GM23338 (cell line): ENCODE results near the gene TMEM182. TPM values are rescaled to one million over a fixed set of nuclear protein-coding genes. Genes with fewer than 3 reads are reported as not detected.

Experiments used
- ATAC-seq: fragments of 200-7000 bp; cut with Tn5 transposase; 3 replicates; pipeline ENCODE4 v1.9.1; 2020
- DNase-seq: peaks from one replicate; pipeline ENCODE4 v3.0.0-alpha.2; 2015; ENCODE audit warnings: low spot score
- H2AFZ ChIP-seq: fragments of 200-600 bp; sonication (generic); 2 replicates; pipeline ENCODE4 v1.8.0; 2016; ENCODE audit warnings: antibody characterized with exemption, mild to moderate bottlenecking, moderate library complexity
- H3F3A ChIP-seq: fragments of 200-600 bp; sonication (generic); replicated peaks from 2 replicates; pipeline ENCODE4 v1.8.0; 2017; ENCODE audit warnings: antibody characterized with exemption, mixed run types, low read depth
- H3K27ac ChIP-seq: fragments of 200-600 bp; sonication (generic); 2 replicates; pipeline ENCODE4 v1.6.1; 2016; ENCODE audit warnings: low read depth
- H3K27me3 ChIP-seq: fragments of 200-600 bp; sonication (generic); 2 replicates; pipeline ENCODE4 v1.8.0; 2016; ENCODE audit warnings: mild to moderate bottlenecking, mixed run types, moderate library complexity; ENCODE audit not compliant: insufficient read depth
- H3K36me3 ChIP-seq: fragments of 200-600 bp; sonication (generic); 2 replicates; pipeline ENCODE4 v1.8.0; 2016; ENCODE audit warnings: mild to moderate bottlenecking; ENCODE audit not compliant: insufficient read depth
- H3K4me1 ChIP-seq: fragments of 200-600 bp; sonication (generic); 2 replicates; pipeline ENCODE4 v1.8.0; 2016; ENCODE audit warnings: mild to moderate bottlenecking, moderate library complexity; ENCODE audit not compliant: insufficient read depth
- H3K4me2 ChIP-seq: fragments of 200-600 bp; sonication (generic); 2 replicates; pipeline ENCODE4 v1.7.1; 2017; ENCODE audit warnings: mixed run types
- H3K4me3 ChIP-seq: fragments of 200-600 bp; sonication (generic); 2 replicates; pipeline ENCODE4 v1.6.1; 2016; ENCODE audit warnings: mixed run types
- H3K79me2 ChIP-seq: fragments of 200-600 bp; sonication (generic); replicated peaks from 2 replicates; pipeline ENCODE4 v1.8.0; 2017; ENCODE audit warnings: mild to moderate bottlenecking; ENCODE audit not compliant: insufficient read depth
- H3K9me2 ChIP-seq: fragments of 200-600 bp; sonication (generic); 2 replicates; pipeline ENCODE4 v1.8.0; 2017; ENCODE audit not compliant: insufficient read depth
- H4K20me1 ChIP-seq: fragments of 200-600 bp; sonication (generic); replicated peaks from 2 replicates; pipeline ENCODE4 v1.8.0; 2017; ENCODE audit warnings: mild to moderate bottlenecking; ENCODE audit not compliant: insufficient read depth
- H3K27ac Mint-ChIP-seq: 2 replicates; pipeline ENCODE4 v1.8.0; 2020; ENCODE audit warnings: inconsistent platforms, mild to moderate bottlenecking, moderate library complexity, mixed read lengths
- H3K27me3 Mint-ChIP-seq: 3 replicates; pipeline ENCODE4 v1.8.0; 2022; ENCODE audit warnings: low read depth, mild to moderate bottlenecking, moderate library complexity, mixed read lengths, inconsistent platforms; ENCODE audit not compliant: insufficient read depth, poor library complexity
- H3K36me3 Mint-ChIP-seq: 3 replicates; pipeline ENCODE4 v1.8.0; 2021; ENCODE audit warnings: low read depth, mild to moderate bottlenecking, inconsistent platforms, moderate library complexity, mixed read lengths
- H3K4me1 Mint-ChIP-seq: 3 replicates; pipeline ENCODE4 v1.8.0; 2020; ENCODE audit warnings: mild to moderate bottlenecking, inconsistent platforms, mixed read lengths
- H3K4me3 Mint-ChIP-seq: 3 replicates; pipeline ENCODE4 v1.8.0; 2021; ENCODE audit warnings: moderate library complexity, mild to moderate bottlenecking, inconsistent platforms, mixed read lengths
- H3K9me3 Mint-ChIP-seq: 3 replicates; pipeline ENCODE4 v1.8.0; 2020; ENCODE audit warnings: moderate library complexity, mild to moderate bottlenecking, inconsistent platforms, mixed read lengths
- CREB1 ChIP-seq: fragments of 250-450 bp; sonication (Bioruptor Pico); IDR thresholded peaks from 2 replicates; pipeline ENCODE4 v1.5.0; 2020; ENCODE audit warnings: low read depth, mild to moderate bottlenecking, moderate library complexity
- CTCF ChIP-seq, 2 experiments: fragments of 200-600 bp in 1 of 2; sonication (generic) in 1 of 2; conservative IDR thresholded peaks; 2 replicates each; pipeline versions ENCODE4 v1.5.1 to v1.6.1; 2016 to 2017; ENCODE audit warnings: antibody characterized with exemption in 2 of 2, low read depth in 2 of 2, mild to moderate bottlenecking in 2 of 2, moderate library complexity in 1 of 2
- EZH2 ChIP-seq: fragments of 200-600 bp; sonication (generic); IDR thresholded peaks from one replicate; pipeline ENCODE4 v1.8.0; 2017; ENCODE audit warnings: antibody characterized with exemption, mild to moderate bottlenecking, low read depth; ENCODE audit not compliant: unreplicated experiment
- EZH2phosphoT487 ChIP-seq: fragments of 200-600 bp; sonication (generic); IDR thresholded peaks from one replicate; pipeline ENCODE4 v1.8.1; 2018; ENCODE audit warnings: antibody characterized with exemption; ENCODE audit not compliant: unreplicated experiment
- JUNB ChIP-seq: IDR thresholded peaks from one replicate; pipeline ENCODE4 v1.6.1; 2016; ENCODE audit warnings: antibody characterized with exemption; ENCODE audit not compliant: unreplicated experiment
- NANOG ChIP-seq: IDR thresholded peaks from 2 replicates; pipeline ENCODE4 v1.6.1; 2016; ENCODE audit warnings: antibody characterized with exemption, borderline replicate concordance
- POLR2AphosphoS5 ChIP-seq: IDR thresholded peaks from 2 replicates; pipeline ENCODE4 v1.6.1; 2016; ENCODE audit warnings: antibody characterized with exemption, low read depth
- REST ChIP-seq: IDR thresholded peaks from one replicate; pipeline ENCODE4 v1.6.1; 2018; ENCODE audit warnings: antibody characterized with exemption; ENCODE audit not compliant: unreplicated experiment
- ZNF114 ChIP-seq: fragments of 250-450 bp; sonication (Bioruptor Pico); IDR thresholded peaks from 2 replicates; pipeline ENCODE4 v1.5.0; 2020; ENCODE audit warnings: mild to moderate bottlenecking, moderate library complexity
- ZNF331 ChIP-seq: fragments of 250-450 bp; sonication (Bioruptor Pico); IDR thresholded peaks from 2 replicates; pipeline ENCODE4 v1.5.0; 2020; ENCODE audit warnings: low read depth, mild to moderate bottlenecking, moderate library complexity
- polyA plus RNA-seq: library from polyadenylated mRNA; unstranded; fragments of >200 nt; fragmentation: Nextera tagmentation; extraction: Ambion mirVana; gene quantifications from 2 replicates; pipeline ENCODE4 v1.2.1, GENCODE V29; 2016
- total RNA-seq: library from RNA; depleted of rRNA; stranded (reverse); fragments of >200 nt; shearing (Covaris generic); gene quantifications from 2 replicates; pipeline ENCODE4 v1.2.3, GENCODE V29; 2014
- TF ChIP-seq, protein P1 (sequence below): IDR thresholded peaks from 2 replicates; pipeline ENCODE4 v1.6.1; 2016; ENCODE audit warnings: antibody characterized with exemption

TMEM182 gene
- total and polyA plus RNA-seq, 2 experiments from 2014 or later: 5.2 to 7.2 TPM

DNA sequence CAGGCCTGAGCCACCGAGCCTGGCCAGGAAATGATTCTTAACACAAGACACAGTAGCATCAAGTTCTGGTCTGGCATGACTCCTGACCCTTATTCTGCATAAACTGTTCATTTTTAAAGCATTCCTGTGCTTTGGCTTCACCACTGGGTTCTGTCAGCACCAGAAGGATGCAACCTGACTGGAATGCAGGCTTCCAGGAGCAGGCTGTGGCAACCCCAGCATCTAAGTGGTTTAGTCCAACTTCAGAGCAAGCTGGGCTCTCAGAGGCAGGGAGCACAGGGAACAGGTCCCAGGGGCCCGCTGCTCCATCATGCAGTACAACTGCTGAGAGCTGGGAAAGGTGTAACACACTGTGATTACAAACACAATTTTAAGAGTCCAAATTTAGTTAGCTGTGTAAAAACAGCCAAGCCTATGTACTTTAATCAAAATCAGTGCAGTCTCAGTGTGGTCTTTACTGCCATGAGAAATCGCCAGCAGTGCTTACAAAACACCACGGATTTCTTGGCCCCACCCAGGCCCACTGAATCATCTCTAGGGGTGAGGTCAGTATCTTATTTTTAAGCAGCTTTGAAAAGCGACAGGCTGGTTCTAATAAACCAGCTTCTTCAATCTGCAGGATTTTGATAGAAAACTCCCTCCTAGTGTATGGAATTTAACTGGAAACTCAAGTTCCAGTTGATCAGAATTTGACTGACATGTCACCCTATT is 44.4 kb upstream of the TMEM182 start (continued):
- TF ChIP-seq CREB1 (CRISPR knock-in tag) (no peak), JUNB (no peak), REST (no peak), CTCF (conservative IDR thresholded peaks at IDR 0.05; ENCODE audit: low read depth in 2 of 2) (no peak), POLR2AphosphoS5 (no peak), EZH2 (no peak), EZH2phosphoT487 (no peak), NANOG (no peak), ZNF114 (no peak)
- TF ChIP-seq, protein P1, sequence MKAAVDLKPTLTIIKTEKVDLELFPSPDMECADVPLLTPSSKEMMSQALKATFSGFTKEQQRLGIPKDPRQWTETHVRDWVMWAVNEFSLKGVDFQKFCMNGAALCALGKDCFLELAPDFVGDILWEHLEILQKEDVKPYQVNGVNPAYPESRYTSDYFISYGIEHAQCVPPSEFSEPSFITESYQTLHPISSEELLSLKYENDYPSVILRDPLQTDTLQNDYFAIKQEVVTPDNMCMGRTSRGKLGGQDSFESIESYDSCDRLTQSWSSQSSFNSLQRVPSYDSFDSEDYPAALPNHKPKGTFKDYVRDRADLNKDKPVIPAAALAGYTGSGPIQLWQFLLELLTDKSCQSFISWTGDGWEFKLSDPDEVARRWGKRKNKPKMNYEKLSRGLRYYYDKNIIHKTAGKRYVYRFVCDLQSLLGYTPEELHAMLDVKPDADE: no peak

DNA sequence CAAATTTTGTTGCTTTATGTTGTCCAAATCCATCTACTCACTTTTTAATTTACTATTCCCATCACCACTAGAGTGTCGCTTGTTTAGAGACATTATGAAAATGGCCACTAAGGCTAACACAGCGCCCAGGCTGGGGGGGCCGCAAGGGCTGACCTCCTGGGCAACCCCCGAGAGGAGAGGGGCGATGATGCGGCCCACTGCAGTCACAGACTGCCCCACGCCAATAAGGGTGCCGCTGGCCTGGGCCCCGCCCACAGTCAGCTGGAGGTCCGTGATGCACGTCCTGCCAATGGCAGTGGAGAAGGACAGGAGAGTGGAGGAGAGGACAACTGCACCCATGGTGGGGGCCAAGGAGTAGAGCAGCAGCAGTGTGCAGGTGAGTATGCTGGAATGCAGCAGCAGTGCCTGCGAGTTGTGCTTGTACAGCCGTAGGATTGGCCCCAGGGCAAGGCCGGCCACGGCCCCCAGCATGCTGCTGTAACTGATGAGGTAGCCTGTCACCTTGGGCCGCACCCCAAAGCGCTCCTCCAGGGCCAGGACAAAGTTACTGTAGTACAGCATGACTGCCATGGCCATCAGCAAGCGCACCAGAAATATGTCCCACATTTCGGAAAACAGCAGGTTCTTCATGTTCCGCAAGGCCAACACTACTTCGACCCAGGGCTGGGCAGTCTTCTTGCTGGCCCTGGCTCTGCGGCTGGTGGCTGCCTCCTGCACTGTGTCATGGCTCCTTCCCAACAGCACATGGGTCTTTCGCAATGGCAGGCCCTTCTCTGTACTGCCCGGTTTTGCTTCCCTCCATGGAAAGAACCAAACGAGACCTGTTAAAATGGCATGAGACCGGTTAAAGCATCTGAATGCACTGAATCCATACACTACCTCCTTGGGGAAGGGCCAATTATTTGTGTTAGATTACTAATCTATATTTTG is 43.2 kb upstream of the TMEM182 start:
- no peak overlapping the region for H3K27ac ChIP-seq
- H3K79me2 ChIP-seq: no peaks in the 10 kb centered on the region
- no peak overlapping the region for H3K4me3 ChIP-seq
- no peaks in the 10 kb centered on the region for H3F3A ChIP-seq
- no peak overlapping the region for H3K4me3 Mint-ChIP-seq
- DNase-seq (no peak), ATAC-seq (no peak)
- peaks cover 13% of the 10 kb centered on the region; the same call in 1 of the 2 replicates for H3K36me3 ChIP-seq
- no peak overlapping the region for H3K4me2 ChIP-seq
- H2AFZ ChIP-seq: no peak overlapping the region
- peaks cover 53% of the 10 kb centered on the region for H3K36me3 Mint-ChIP-seq
- H3K4me1 ChIP-seq: no peaks in the 10 kb centered on the region
- peaks cover 5% of the 10 kb centered on the region for H3K27me3 Mint-ChIP-seq
- peaks cover 11% of the 10 kb centered on the region; the same call in 1 of the 2 replicates for H4K20me1 ChIP-seq
- no peaks in the 10 kb centered on the region for H3K9me2 ChIP-seq
- no peaks in the 10 kb centered on the region for H3K9me3 Mint-ChIP-seq
- no peaks in the 10 kb centered on the region for H3K27me3 ChIP-seq
- no peaks in the 10 kb centered on the region for H3K4me1 Mint-ChIP-seq
- H3K27ac Mint-ChIP-seq: peak overlapping the region; percentile 42; the same call in 1 of the 2 replicates
- no peak for TF ChIP-seq EZH2
- no peak for TF ChIP-seq ZNF331 (CRISPR knock-in tag)
- TF ChIP-seq NANOG: no peak
- TF ChIP-seq ZNF114: no peak
